Uterine smooth muscle cell (primary cell): ENCODE data around the gene NCBP2. TPM values are rescaled to one million over a fixed set of nuclear protein-coding genes. Genes with fewer than 3 reads are reported as not detected.

Experiments
- total RNA-seq: library from RNA; depleted of rRNA; stranded (reverse); fragments of >200 nt; gene quantifications from 2 replicates; pipeline ENCODE4 v1.2.3, GENCODE V29; 2014

NCBP2 gene
- total RNA-seq: 64.4 and 67.3 TPM in 2 replicates

DNA sequence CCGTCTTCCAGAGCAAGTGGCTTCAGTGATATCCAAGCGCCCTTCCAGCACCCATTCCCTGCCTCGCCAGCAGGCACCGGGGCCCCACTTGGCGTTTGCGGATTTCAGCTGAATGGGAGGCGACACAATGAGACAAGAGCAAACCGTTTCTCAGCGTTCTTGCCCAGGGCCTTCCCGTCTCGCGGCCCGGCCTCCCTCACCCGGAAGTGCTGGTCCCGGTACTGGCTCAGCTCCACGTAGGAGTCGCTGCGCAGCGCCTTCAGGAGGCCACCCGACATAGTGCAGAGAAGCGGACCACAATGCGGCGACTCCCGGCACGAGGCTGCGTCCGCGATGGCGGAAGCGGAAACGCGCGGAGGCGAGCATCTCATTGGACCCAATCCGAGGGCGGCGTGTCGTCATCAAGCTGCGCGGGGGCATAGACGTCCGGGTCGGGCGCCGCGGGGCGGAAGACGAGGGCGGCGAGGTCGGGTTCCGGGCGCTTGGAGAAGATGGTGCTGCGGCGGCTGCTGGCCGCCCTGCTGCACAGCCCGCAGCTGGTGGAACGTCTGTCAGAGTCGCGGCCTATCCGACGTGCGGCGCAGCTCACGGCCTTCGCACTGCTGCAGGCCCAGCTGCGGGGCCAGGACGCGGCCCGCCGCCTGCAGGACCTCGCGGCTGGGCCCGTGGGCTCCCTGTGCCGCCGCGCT, at the start of gene NCBP2:
Gene NCBP2, minus strand, starts transcription at position 303 of the 689 bp plus-strand sequence. Its CDS starts 25 bp downstream, at position 278.

DNA sequence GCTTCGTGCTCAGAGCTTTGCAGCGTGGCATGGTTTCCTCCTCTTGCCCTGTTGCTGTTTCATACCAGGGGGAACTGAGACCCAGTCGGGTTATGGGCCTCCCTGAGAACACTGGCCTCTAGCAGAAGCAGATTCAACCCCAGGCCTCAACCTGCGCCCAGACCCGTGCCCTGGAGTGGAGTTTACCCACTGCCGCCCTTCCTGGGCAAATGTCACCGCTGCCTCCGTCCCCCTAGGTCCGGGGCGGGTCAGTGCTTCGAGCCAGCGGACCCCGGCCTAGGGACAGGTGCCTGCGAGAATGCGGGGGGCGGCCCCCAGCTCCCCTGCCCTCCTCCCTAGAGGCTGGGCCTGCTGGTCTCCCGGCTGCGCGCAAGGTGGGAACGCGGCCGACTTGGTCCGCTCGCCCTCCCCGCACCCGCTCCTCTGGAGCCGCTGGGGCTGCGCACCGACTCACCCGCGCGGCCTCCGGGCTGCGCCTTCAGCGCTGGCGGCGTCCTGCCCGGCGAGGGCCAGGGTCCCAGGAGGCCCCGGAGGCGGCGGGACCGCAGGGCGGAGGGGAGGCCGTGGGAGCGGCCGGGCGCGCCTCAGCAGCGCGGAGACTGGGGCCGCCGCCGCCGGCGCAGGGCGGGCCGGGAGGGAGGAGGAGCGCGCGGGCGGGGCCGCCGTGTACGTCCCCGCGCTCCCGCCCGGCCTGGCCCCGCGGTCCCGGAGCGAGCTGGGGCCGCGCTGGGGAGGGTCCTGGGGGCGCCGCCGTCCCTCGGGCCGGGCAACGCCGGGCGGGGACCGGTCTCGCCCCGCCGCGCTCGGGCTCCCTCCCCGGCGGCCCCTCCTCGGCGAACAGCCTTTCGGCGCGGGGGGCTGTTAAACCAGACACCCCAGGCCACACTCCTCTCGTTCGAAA, 26.2 kb upstream of the NCBP2 start, which contains the start of gene PIGZ:
Gene PIGZ, minus strand, starts transcription at position 601 of the 901 bp plus-strand sequence. CDS start 16,802 bp downstream, outside the sequence.

Other genes starting within 250 kb of the NCBP2 start
- 3.2 and 4.4 TPM in 2 replicates for gene CEP19, start 230.3 kb downstream of the NCBP2 start, total RNA-seq
- gene PIGX, start 230.2 kb downstream of the NCBP2 start, total RNA-seq: 19.6 and 35.7 TPM in 2 replicates
- 43.9 and 56.1 TPM in 2 replicates for gene PAK2, start 202.7 kb downstream of the NCBP2 start, total RNA-seq
- 44.4 and 52.4 TPM in 2 replicates for gene SENP5, start 74.6 kb downstream of the NCBP2 start, total RNA-seq
- 2.1 and 3.9 TPM in 2 replicates for gene PIGZ, start 26.3 kb upstream of the NCBP2 start, total RNA-seq
- gene MELTF, start 87.3 kb upstream of the NCBP2 start, total RNA-seq: 1.00 and 2.5 TPM in 2 replicates